Neural progenitor cell (in vitro differentiated cells): ENCODE results near the gene MFN1.

Experiments used
- CTCF ChIP-seq: fragments of 200-600 bp; sonication (generic); IDR thresholded peaks from 2 replicates; pipeline ENCODE4 v1.5.1; 2017; ENCODE audit warnings: antibody characterized with exemption, mild to moderate bottlenecking
- EZH2 ChIP-seq: fragments of 200-600 bp; sonication (generic); IDR thresholded peaks from 2 replicates; pipeline ENCODE4 v1.6.1; 2017; ENCODE audit warnings: antibody characterized with exemption, mild to moderate bottlenecking, moderate library complexity
- EZH2phosphoT487 ChIP-seq: fragments of 200-600 bp; sonication (generic); IDR thresholded peaks from 2 replicates; pipeline ENCODE4 v1.6.1; 2017; ENCODE audit warnings: antibody characterized with exemption

DNA sequence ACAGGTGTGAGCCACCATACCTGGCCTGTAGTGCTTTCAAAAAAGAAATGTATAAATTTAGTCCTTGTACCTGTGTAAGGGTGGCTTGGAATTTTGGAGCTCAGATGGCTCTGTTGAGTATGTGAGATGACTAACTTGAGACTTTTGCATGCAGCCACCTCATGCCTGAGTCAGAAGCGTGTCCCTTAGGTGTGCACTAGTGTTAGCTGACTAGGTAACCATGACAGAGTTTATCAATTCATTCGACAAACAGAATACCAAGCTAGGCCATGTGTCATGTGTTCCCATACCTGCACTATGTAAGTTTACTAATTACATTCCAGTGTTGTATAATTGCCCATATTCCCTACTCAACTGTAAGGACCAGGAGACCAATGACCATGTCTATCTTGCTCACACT lies 28.6 kb upstream of the MFN1 start:
- TF ChIP-seq CTCF: no peak
- TF ChIP-seq EZH2phosphoT487: no peak
- TF ChIP-seq EZH2: no peak
